Measurements from ENCODE around the gene HDAC3. TPM values are rescaled to one million over a fixed set of nuclear protein-coding genes. Genes with fewer than 3 reads are reported as not detected.
"Not testable (repeated sequence)": the region's sequence is repeated elsewhere in the genome, so short reads cannot be mapped to it uniquely, and the experiment has no call there.

Gene HDAC3
- total RNA-seq, 2 experiments from 2014 or later: 87.1 to 90.0 TPM

DNA sequence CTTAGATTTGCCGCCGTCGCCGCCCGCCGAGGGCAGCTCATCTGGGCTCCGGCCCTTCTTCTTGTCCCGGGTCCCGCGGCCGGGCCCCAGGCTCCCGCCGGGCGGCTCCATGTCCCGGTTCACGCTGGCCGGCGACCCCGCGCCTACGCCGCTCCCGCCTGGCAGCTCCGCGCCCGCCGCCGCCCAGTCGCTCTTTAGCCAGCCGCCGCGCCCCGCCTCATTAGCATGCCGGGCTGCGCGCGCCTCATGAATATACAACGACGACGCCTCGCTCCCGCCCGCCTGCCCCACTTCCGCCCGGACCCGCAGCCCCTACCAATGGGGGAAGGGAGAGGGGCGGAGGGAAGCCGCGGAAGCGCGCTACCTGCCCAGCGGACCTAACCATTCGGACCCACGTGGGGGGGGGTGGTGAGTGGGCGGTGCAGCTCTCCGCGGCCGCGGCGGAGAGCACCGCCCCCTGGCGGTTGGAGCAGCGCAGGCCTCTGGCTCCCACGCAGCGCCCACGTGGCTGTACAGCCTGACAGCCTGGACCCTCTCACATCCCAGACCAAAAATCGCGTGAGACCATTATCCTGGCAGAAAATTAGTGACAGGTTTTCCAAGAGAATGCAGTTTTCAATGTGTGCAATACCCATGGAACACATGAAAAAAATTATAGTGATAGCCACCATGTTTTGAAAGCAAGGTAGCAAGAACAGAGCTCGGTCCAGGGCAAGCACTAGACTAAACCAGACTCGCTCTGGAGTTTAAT, 17.7 kb downstream of the HDAC3 start, which contains the start of gene DIAPH1:
Gene DIAPH1, minus strand, starts transcription at position 197 of the 751 bp plus-strand sequence. Its CDS starts 86 bp downstream, at position 111.
- Mint-ChIP-seq H3K27me3 (no peaks in the 10 kb centered on the region), H3K4me1 (peaks cover 55% of the 10 kb centered on the region), H3K4me3 (peak within 1 kb of the TSS; percentile 100), H3K36me3 (peaks cover 54% of the 10 kb centered on the region), H3K27ac (peak within 1 kb of the TSS; percentile 98), H3K9me3 (ENCODE audit: low read depth) (no peaks in the 10 kb centered on the region)
- DNase-seq (peak; percentile 98), ATAC-seq (peak; percentile 93)
- CTCF ChIA-PET: interaction anchor here (0.6 to 12.8 kb wide), 19 partner anchors 15 to 293 kb away, joined by 3 to 375 read pairs (median 7); partner anchors contain the start of genes FCHSD1, HDAC3 and RELL2

DNA sequence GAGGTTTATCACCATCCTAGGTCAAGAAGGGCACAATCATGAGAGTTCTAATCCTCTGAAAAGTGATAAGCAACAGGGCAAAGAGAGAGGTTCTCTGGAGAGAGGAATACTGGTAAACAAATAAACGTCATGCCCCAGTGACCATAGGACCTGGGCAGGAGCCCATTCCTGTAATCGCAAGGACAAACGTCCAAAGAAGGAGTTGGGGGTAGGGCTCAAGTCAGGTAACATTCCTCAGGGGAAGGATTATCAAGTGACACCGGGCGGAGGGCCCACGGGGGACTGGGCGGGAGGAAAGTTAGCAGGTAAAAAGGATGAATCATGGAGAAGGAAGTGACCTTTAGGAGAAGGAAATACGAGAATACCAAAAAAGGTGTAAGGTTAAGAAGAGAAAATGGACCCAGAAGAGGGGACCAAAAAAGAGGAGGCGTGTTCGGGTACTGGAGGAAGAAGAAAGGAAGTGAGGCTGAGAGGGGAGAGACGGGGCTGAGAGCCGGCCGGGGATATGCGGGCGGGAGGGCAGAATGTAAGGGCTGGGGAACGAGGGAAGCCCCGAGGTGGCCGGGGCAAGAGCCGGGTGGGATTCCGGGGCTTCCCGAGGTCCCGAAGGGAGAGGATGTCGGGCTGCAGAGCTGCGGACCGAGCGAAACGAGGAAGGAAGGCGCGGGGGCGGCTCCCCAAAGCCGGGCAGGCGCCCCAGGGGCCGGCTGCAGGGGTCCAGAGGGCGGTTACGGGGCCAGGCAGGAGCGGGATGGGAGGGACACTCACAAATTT, 18.4 kb downstream of the HDAC3 start:
- CTCF ChIA-PET: interaction anchor here (0.6 to 12.8 kb wide), 16 partner anchors 15 to 293 kb away, joined by 3 to 375 read pairs (median 9); partner anchors contain the start of genes FCHSD1, HDAC3 and RELL2
- DNase-seq: peak; percentile 68
- ATAC-seq: peak; percentile 34
- Mint-ChIP-seq H3K27me3 (no peaks in the 10 kb centered on the region), H3K4me3 (peak overlapping the region; percentile 100), H3K9me3 (ENCODE audit: low read depth) (no peaks in the 10 kb centered on the region), H3K4me1 (peaks cover 54% of the 10 kb centered on the region), H3K36me3 (peaks cover 49% of the 10 kb centered on the region), H3K27ac (peak overlapping the region; percentile 98)

DNA sequence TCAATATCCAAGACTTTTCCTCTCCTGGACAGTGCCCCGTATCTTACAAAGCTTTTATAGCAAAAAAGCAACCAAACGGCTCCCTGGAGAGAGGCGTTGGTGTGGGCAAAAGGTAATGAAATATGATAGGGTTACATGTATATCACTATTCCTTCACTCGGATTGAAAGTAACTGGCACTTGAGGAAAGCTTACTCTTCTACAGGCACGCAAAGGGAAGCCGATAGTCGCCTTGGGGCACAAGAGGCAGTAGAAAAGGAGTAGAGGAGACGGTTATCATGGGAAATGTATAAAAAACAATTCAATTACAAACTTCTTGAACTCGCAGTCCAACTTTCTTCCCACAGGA, 19.0 kb downstream of the HDAC3 start:
- Mint-ChIP-seq H3K36me3 (peaks cover 50% of the 10 kb centered on the region), H3K9me3 (ENCODE audit: low read depth) (no peaks in the 10 kb centered on the region), H3K27me3 (no peaks in the 10 kb centered on the region), H3K27ac (peak overlapping the region; percentile 98), H3K4me1 (peaks cover 54% of the 10 kb centered on the region), H3K4me3 (peak overlapping the region; percentile 100)
- CTCF ChIA-PET: interaction anchor here (1.0 to 12.8 kb wide), 7 partner anchors 15 to 93 kb away, joined by 4 to 375 read pairs (median 29); partner anchors contain the start of genes HDAC3 and RELL2
- ATAC-seq (no peak), DNase-seq (no peak)

DNA sequence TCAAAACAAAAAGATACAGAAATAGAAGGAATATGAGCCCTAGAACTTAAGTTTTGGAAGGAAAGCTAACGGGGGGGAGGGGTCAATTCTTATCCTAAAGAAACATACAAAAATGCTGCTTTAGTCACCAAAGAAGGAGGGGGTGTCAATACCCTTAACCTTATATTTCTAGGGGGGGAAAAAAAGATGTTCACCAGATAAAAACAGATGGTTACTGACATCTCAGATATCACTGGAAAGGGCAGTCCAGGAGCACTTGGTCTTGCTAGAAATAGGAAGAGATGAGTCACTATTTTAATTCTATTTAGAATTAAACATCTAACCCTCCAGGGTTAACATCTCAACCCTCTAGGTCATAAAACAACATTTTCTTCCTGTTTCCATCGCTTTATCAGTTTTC, 19.5 kb downstream of the HDAC3 start:
- no peaks in the 10 kb centered on the region for H3K27me3 Mint-ChIP-seq
- ATAC-seq (no peak), DNase-seq (no peak)
- H3K36me3 Mint-ChIP-seq: peaks cover 54% of the 10 kb centered on the region
- CTCF ChIA-PET: interaction anchor here (0.8 to 12.8 kb wide), 9 partner anchors 9 to 92 kb away, joined by 3 to 375 read pairs (median 4); partner anchors contain the start of genes HDAC3 and RELL2
- peak overlapping the region; percentile 98 for H3K27ac Mint-ChIP-seq
- no peaks in the 10 kb centered on the region for H3K9me3 Mint-ChIP-seq (ENCODE audit: low read depth)
- peaks cover 57% of the 10 kb centered on the region for H3K4me1 Mint-ChIP-seq
- H3K4me3 Mint-ChIP-seq: peak overlapping the region; percentile 100

DNA sequence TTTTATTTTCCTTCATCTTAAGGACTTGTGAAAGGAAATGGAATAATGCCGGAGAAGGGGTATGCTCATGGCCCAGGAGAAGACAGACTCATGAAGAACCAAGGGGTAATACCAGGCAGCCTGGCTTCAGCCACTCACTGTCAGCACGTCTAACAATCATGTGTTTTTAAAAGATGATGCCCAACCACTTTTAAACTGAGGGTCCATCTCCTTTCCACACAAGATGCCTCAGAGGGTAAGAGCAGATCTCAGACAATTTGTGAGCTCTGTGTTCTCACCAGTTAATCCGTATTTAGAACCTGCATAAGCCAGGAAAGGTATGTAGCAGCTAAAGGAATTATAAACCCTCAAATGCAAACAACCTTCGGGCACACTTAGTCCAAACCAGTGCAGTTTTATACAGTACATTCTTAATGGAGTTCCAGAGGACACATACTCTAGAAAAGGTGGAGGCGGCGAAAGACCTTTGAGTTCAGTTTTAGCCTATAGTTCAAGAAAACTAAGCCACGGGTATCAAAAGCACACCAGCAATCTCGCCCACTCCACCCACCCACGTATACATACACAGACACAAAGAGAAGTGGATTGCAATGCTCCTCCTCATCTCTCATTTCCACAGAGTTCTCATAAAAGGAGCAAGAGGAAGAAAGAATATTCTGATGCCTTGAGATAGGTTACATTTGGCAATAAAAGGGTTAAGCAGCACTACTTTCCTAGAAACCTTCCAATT, 20.5 kb downstream of the HDAC3 start:
- Mint-ChIP-seq H3K36me3 (peaks cover 53% of the 10 kb centered on the region), H3K9me3 (ENCODE audit: low read depth) (no peaks in the 10 kb centered on the region), H3K27me3 (no peaks in the 10 kb centered on the region), H3K4me1 (peaks cover 60% of the 10 kb centered on the region), H3K27ac (peak overlapping the region; percentile 98), H3K4me3 (peak overlapping the region; percentile 100)
- DNase-seq: no peak
- CTCF ChIA-PET: interaction anchor here (0.8 to 12.8 kb wide), 9 partner anchors 10 to 92 kb away, joined by 3 to 375 read pairs (median 4); partner anchors contain the start of genes HDAC3 and RELL2
- ATAC-seq: no peak

DNA sequence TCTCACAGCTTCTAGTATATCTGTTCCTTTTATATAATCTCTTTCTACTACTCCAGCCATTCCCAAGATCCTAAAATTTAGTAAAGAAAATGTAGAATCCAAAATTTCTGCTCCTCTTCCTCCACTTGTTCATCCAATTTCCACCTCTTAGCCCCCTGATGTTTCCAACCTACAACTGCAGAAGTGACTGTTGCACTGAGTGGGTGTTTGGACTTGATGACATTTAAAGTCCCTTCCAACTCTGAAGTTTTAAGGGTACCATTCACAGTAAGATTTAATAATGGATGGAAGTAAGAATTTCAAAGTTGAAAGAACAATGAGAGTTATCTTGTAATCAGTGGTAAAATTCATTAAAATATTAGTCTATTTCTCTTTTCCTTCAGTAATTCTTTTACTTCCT, 23.3 kb downstream of the HDAC3 start:
- CTCF ChIA-PET: interaction anchor here (0.6 to 12.8 kb wide), 5 partner anchors 10 to 56 kb away, joined by 3 to 375 read pairs (median 3); no protein-coding TSS in a partner anchor
- Mint-ChIP-seq H3K4me3 (no peak overlapping the region), H3K36me3 (peaks cover 59% of the 10 kb centered on the region)

DNA sequence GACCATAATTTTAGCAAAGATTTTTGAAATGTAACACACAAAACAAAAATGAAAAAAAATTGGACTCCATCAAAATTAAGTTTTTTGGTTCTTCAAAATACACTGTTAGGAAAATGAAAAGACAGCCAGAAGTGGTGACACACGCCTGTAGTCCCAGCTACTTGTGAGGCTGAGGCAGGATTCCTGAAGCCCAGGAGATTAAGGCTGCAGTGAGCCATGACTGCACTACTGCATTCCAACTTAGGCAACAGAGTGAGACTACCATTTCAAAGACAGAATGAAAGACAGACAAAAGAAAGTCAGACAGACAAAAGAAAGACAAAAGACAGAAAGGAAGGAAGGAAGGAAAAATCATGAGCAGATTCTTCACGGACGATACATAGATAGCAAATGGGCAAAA, 25.4 kb downstream of the HDAC3 start:
- no peak overlapping the region for H3K4me3 Mint-ChIP-seq
- ATAC-seq (no peak), DNase-seq (no peak)
- H3K27ac Mint-ChIP-seq: peak overlapping the region; percentile 38
- CTCF ChIA-PET: interaction anchor here (0.7 kb wide), 1 partner anchor 19 kb away, joined by 4 read pairs; no protein-coding TSS in a partner anchor
- H3K27me3 Mint-ChIP-seq: no peaks in the 10 kb centered on the region
- H3K9me3 Mint-ChIP-seq (ENCODE audit: low read depth): no peaks in the 10 kb centered on the region
- H3K4me1 Mint-ChIP-seq: peaks cover 80% of the 10 kb centered on the region
- peaks cover 47% of the 10 kb centered on the region for H3K36me3 Mint-ChIP-seq

More for the DNA sequence above, 23.3 kb downstream of the HDAC3 start:
- no peaks in the 10 kb centered on the region for H3K9me3 Mint-ChIP-seq (ENCODE audit: low read depth)
- H3K27ac Mint-ChIP-seq: peak overlapping the region; percentile 31
- ATAC-seq (no peak), DNase-seq (no peak)
- peaks cover 73% of the 10 kb centered on the region for H3K4me1 Mint-ChIP-seq
- H3K27me3 Mint-ChIP-seq: no peaks in the 10 kb centered on the region

DNA sequence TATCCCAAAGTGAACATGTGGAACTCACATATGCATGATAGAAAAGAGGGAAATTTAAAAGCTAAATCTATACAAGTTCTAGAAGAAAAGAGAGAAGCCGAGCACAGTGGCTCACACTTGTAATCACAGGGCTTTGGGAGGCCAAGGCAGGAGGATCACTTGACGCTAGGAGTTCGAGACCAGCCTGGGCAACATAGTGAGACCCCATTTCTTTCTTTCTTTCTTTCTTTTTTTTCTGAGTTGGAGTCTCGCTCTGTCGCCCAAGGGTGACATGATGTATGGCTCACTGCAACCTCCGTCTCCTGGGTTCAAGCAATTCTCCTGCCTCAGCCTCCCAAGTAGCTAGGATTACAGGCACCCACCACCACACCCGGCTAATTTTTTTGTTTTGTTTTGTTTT, 26.7 kb downstream of the HDAC3 start:
- not testable (repeated sequence) for H3K27me3 Mint-ChIP-seq; H3K4me3 Mint-ChIP-seq; H3K9me3 Mint-ChIP-seq (ENCODE audit: low read depth); ATAC-seq; DNase-seq
- H3K4me1 Mint-ChIP-seq: peaks cover 79% of the 10 kb centered on the region
- peaks cover 47% of the 10 kb centered on the region for H3K36me3 Mint-ChIP-seq
- peak overlapping the region; percentile 95 for H3K27ac Mint-ChIP-seq
- CTCF ChIA-PET: interaction anchor here (2.0 to 13.7 kb wide), 3 partner anchors 7 to 41 kb away, joined by 5 to 274 read pairs (median 122); partner anchors contain the start of genes DIAPH1 and FCHSD1

DNA sequence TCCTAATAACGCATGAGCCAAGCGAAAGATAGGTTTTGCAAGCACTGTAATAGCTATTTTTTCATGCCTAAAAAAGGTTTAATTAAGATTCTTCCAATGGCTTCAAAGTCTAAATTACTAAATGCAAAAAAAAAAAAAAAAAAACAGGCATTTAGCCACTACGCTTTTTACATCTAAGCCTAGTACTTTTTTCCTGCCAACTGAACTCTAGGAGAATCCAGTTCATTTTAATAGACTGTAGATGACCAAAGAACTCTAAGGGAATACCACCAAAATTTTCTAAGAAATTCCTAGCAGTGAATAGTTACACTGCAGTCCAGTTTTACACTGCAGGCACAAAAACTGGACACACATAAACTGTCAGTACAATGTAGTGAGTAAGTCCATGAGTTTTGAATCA, 27.6 kb downstream of the HDAC3 start:
- no peaks in the 10 kb centered on the region for H3K9me3 Mint-ChIP-seq (ENCODE audit: low read depth)
- H3K27me3 Mint-ChIP-seq: no peaks in the 10 kb centered on the region
- CTCF ChIA-PET: interaction anchor here (0.9 to 13.7 kb wide), 5 partner anchors 7 to 56 kb away, joined by 3 to 274 read pairs (median 5); partner anchors contain the start of genes DIAPH1 and FCHSD1
- no peak for ATAC-seq
- H3K27ac Mint-ChIP-seq: peak overlapping the region; percentile 95
- H3K36me3 Mint-ChIP-seq: peaks cover 41% of the 10 kb centered on the region
- H3K4me3 Mint-ChIP-seq: no peak overlapping the region
- H3K4me1 Mint-ChIP-seq: peaks cover 79% of the 10 kb centered on the region
- no peak for DNase-seq

DNA sequence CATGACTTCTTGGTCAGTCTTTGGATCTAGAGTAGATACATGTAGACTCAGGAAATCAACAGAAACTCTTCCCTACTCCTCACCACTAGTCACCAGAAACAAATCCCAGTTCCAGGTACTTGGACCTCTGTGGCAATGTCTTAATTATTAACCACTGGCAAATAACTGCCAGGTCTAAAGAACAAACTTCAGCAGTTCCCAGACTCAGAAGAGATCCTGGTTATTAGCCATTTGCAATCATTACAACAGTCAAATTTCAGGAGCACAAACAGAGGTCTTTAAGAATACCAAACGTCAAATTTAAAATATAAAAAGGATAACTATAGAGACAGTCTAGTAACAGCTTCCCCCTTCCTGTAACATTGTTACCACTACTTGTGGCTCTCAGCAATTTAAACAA, 28.1 kb downstream of the HDAC3 start:
- Mint-ChIP-seq H3K27ac (peak overlapping the region; percentile 95), H3K4me1 (peaks cover 80% of the 10 kb centered on the region), H3K9me3 (ENCODE audit: low read depth) (no peaks in the 10 kb centered on the region), H3K4me3 (peak overlapping the region; percentile 17), H3K27me3 (no peaks in the 10 kb centered on the region), H3K36me3 (peaks cover 41% of the 10 kb centered on the region)
- CTCF ChIA-PET: interaction anchor here (0.9 to 13.7 kb wide), 6 partner anchors 8 to 56 kb away, joined by 3 to 274 read pairs (median 8); partner anchors contain the start of genes DIAPH1 and FCHSD1
- ATAC-seq (no peak), DNase-seq (no peak)

DNA sequence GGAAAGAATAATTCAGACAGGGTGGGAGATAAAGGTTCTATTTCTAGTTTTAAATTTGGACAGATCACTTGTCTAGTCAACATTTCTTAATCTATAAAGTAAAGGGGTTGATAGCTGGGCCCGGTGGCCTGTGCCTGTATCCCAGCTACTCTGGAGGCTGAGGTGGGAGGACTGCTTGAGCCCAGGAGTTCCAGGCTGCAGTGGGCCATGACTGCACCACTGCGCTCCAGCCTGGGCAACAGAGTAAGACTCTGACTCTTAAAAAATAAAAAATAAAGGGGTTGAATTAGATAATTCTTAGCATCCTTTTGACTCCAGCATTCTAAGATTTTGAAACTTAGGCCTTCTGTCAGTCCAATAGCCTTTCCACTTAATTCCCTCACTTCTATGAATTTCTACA, 28.6 kb downstream of the HDAC3 start:
- no peak for DNase-seq
- Mint-ChIP-seq H3K4me1 (peaks cover 79% of the 10 kb centered on the region), H3K36me3 (peaks cover 37% of the 10 kb centered on the region), H3K4me3 (peak overlapping the region; percentile 52), H3K27ac (peak overlapping the region; percentile 95), H3K27me3 (no peaks in the 10 kb centered on the region), H3K9me3 (ENCODE audit: low read depth) (no peaks in the 10 kb centered on the region)
- no peak for ATAC-seq
- CTCF ChIA-PET: interaction anchor here (0.8 to 13.7 kb wide), 7 partner anchors 8 to 57 kb away, joined by 3 to 274 read pairs (median 10); partner anchors contain the start of genes DIAPH1 and FCHSD1

DNA sequence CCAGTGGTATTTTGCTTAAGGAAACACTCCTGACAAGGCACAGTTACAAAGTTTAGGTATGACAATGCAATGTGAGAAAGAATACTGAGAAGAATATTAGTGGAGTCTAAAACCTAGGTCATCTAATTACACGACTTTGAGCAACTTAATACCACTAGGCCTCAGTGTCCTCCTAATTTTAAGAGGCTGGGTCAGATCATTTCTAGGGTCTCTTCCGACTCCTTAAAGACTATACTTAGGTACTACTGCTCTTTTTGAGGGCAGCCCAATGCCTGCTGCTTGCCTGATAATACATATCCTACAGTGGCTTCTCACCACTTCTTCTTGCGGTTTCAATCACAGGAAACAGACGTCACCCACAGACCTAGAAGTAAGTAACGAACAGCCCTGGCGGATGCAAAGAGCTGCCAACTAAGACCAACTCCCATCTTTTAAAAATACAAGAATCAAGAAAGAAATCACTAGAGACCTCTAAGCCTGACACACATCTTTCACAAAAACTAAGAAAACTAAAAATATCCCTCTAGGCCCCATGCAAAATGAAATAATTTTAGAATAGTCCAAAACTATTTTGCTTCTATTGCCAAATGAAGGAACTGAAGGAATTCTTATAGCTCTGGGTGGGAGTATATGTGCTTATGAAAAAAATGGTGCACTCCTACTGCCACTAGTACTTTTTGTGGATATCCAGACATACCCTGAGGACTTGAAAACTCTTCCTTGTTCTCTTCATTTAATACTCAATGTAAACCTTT, 30.9 kb downstream of the HDAC3 start:
- DNase-seq (peak; percentile 92), ATAC-seq (peak; percentile 88)
- CTCF ChIA-PET: interaction anchor here (0.8 to 13.7 kb wide), 7 partner anchors 8 to 42 kb away, joined by 3 to 274 read pairs (median 11); partner anchors contain the start of genes DIAPH1, HDAC3 and RELL2
- H3K9me3 Mint-ChIP-seq (ENCODE audit: low read depth): no peaks in the 10 kb centered on the region
- H3K27ac Mint-ChIP-seq: peak overlapping the region; percentile 95
- peaks cover 25% of the 10 kb centered on the region for H3K36me3 Mint-ChIP-seq
- peaks cover 77% of the 10 kb centered on the region for H3K4me1 Mint-ChIP-seq
- H3K4me3 Mint-ChIP-seq: peak overlapping the region; percentile 68
- no peaks in the 10 kb centered on the region for H3K27me3 Mint-ChIP-seq

All from activated CD8-positive, alpha-beta memory T cell treated with anti-CD3 and anti-CD28 coated beads, Interleukin-2, amount 10 ng/mL, durations not matched to agents 7 days and 5 days (primary cell).